GM18498 (cell line): ENCODE measurements around the gene DUSP7.
A peak's percentile ranks its signal among the peaks of the same experiment; 100 is the strongest.

Source experiments
- ATAC-seq: cut with Tn5 transposase; IDR thresholded peaks from one replicate; pipeline ENCODE4 v1.9.1; 2021; ENCODE audit warnings: mild to moderate bottlenecking, moderate library complexity; ENCODE audit not compliant: unreplicated experiment

The DUSP7 gene

DNA sequence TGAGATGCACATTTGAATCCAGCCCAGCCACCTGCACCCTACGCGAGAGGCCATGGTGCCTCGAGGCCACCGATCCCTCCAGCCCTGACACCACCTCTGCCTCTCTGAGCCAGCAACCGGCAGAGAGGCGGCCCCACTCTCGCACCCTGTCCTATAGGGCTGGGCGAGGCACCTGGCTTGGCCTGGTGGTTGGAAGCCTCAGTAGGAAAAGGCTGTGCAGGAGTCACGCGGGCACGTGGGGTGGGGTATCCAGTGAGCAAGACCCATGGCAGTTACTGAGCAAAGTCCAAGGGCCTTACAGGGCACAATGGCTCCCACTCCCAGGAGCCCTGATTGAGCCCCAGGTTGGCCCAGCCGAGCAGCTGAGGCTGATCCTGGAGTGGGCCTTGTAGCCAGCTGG is 12.4 kb upstream of the DUSP7 start:
- ATAC-seq: no peak

DNA sequence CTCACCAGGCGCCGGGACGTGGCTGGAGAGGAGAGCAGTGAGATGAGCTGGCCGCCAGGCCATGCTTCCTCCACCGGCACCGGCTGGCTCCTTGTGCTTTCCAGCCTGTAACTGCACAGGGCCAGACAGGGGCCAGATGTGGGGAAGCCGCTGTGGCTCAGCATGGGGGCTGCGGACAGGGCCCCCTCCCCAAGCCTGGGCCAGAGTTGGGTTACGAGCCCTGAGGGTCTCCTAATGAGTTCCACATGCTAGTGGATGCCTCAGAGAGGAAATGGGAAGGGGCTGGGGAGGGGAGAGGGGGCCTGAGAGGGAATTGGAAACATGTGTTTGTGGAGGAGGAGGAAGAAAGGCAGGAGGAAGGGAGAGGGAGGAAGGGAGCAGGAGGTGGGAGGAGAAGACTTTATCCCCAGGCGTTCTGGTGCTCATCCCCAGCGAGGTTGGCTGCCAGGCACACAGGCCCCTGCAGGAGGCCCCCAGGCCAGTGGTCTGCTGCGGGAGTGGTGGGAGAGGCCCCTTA is 11.7 kb upstream of the DUSP7 start:
- ATAC-seq: no peak

DNA sequence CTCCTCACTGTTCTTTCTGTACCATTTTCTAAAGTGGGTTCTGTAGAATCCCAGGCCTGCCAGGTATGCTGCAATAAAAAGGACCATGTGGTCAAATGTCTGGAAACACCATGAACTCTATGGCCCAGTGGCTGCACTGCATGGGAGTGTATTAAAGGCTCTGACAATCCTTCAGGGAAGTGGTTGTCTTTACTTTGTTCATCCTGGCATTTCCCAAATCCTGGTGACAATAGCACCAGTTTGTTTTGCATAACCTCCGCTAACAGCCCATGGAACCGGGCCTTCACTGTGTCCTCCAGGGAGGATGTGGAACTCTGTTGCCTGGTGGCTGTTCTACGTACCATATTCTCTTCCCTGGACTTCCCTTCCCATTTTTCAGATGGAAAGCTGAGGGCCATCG is 11.2 kb upstream of the DUSP7 start:
- ATAC-seq: no peak

DNA sequence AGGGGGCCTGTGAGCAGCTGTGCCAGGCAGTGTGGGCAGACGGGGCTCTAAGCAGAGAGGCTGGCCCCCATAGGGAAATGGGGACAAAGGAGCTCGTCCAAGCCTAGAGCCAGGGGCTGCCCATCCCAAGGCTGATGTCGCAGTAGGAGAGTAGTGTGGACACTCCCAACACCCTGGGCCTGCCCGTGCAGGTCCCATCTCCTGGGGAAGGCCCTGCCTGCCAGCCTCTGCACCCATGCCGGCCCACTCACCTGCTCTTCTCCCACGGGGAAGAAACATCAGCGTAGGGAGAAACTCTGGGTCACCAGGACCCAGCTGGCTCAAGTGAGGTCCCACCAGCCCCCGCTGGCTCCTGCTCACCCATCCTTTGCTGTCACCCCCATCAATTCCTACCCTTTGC is 10.7 kb upstream of the DUSP7 start:
- ATAC-seq: no peak

DNA sequence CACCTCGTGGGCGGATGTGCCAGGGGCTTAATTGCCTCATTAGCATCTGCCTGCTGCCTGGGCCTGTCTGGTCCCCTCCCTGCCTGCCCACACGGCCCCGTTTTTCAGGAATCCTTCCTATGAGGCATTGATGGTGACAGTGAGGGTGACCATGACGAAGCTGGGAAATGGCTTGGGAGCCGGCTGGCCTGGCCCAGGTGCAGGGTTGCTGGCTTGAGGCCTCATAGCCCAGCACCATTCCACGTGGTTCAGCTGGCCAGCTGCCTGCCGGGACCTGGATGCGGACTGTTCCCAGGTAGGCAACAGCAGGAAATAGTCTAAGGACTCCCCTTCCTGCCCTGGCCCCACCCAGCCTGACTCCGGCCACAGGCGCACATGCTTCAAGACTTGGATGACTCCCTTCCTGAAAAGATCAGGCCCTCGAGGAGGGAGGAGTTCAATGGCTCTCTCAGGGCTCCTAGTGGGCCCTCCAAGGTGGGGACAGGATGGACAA is 8.9 kb upstream of the DUSP7 start:
- no peak for ATAC-seq

DNA sequence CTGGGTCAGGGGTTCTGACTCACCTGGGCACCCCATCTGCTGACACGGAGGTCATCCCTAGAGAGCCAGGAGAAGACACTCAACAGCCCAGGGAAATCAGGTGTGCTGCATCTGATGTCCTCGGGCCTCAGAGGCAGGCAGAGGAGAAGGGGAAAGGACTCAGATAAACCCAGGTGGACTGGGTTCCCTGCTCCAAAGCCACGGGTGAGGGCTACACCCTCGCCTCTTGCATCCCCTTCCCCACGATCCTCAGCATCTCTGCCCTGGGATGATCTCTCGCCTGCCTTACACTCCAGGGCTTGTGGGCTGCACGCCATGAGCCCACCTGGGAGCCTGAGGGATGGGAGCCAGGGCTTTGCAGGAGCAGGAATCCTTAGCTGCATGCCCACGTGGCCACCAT is 8.2 kb upstream of the DUSP7 start:
- no peak for ATAC-seq

DNA sequence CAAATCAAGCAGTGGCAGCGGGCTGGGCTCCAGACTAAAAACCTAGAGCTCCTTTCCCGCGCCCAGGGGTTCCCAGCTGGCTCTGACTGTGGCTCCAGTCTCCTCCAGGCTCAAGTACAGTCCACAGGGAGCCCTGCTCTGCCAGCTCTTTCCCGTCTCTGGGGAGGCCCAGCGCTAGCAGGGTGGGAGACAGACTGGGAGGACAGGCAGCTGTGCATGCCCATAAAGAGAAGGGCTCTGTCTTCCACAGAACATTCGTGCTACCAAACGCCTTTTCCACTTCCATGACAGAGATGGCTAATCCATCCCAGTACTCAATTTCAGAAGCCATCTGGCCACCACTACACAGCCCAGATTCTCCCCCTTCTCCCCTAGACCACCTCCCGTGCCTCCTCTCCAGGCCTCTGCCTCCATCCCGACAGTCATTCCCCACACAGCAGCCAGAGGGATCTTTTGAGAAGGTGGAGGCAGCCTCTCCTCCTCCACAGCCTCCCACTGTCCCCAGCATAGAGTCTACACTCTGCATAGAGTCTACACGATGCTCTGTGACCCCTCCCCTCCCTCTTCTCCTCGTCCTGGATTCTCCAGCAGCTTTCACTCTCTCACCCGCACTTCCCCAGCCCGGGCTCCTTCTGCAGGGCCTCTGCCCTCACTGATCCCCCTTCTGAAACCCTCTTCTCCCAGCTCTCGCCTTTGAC is 6.8 kb upstream of the DUSP7 start:
- ATAC-seq: no peak

DNA sequence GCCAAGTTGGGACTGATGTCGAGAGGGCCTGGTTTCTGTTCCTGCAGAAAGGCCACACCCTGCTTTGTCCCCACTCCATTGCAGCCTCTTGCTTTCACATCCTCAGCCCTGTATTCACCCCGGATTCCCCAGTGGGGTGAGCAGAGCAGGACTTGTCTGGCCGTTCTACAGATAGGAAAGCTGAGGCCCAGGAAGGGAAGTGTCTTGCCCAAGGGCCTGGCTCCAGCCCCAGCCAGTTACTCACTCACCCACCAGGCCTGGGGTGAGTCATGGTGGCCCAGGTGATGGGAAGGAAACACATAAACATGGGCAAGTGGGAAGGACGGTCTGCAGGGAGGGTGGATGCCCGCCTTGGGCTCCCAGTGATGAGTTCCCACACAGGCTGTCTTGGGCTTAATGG is 6.1 kb upstream of the DUSP7 start:
- ATAC-seq: no peak

DNA sequence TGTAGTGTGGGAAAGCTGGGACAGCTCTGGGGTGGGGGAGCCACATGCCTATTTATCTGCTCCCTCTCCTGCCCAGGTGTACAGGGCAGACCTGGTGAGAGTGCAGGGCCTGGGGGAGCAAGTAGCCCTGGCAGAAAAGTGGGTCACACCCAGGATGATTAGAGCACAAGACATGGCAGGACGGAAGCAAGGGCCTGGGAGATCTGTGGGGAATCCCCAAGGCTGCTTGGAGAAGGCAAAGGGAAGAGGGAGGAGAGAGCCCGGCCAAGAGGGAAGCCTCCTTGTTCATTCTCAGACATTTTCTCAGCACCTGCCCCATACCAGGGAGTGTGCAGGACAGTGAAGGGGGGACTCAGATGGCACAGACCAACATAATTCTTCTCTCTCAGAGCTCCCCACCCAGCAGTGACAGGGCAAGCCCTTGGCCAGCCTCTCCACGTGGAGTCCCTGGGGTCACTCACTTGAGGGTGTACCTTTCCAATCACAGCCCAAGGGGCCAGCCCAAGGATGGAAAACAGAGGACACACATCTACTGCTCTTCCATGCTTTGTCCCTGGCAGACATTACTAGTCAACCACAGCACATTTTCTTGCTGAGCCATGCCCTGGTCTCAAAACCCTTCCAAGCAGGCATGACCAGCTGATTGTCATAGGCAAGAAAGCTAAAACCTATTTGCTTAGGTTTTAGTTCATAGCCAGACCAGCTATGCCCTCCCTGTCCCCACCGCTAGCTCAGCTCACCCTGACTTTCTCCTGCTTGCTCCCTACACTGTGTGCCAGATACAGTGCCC is 4.9 kb upstream of the DUSP7 start:
- no peak for ATAC-seq

DNA sequence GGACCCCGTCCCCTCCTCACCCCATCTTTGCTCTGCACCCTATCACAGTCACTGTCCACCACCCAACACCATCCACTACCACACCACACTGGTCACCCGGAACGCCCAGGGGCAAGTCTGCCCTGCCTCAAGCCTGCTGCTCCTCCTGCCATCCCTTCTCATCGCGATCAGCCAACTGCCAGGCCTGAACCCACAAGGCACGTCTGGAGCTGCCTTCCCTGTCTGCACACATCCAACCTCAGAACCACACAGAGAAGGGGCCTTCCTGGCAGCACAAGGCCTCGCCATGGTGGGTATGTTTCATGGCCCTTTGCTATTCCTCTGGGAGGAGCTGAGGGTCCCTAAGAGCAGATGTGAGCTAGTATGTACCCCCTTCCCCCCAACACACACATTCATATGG is 3.4 kb upstream of the DUSP7 start:
- no peak for ATAC-seq

DNA sequence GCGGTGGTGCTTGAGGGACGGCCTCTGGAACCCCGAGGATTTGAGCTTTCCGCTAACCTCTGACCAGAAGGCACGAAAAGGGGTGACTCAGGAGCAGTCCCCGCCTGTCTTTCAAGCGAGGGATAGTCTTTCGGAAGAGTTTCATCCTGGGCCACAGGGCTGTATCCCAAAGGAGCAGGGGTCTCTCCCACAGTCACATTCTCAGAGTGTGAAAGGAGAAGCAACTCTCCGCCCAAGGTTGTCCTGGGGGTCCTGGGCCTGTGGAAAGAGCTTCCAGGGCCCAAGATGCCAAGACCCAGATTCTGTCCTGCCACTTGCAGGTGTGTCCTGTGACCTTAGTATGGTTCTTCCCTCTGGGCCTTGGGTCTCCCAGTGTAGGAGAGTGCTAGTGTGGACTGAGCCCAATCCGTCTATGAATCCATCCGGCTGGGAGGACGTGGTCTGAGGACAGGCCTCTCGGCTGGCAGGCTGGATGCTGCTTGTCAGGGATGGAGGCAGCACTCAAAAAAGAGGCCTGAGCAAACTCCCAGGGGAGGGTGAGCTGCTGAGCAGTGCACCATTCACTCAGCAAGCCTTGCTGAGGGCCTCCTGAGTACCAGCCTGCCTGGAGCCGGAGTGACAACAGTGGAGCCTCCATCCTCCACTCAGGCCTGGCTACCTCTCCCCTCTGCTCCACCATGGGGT is 1.6 kb upstream of the DUSP7 start:
- no peak for ATAC-seq

DNA sequence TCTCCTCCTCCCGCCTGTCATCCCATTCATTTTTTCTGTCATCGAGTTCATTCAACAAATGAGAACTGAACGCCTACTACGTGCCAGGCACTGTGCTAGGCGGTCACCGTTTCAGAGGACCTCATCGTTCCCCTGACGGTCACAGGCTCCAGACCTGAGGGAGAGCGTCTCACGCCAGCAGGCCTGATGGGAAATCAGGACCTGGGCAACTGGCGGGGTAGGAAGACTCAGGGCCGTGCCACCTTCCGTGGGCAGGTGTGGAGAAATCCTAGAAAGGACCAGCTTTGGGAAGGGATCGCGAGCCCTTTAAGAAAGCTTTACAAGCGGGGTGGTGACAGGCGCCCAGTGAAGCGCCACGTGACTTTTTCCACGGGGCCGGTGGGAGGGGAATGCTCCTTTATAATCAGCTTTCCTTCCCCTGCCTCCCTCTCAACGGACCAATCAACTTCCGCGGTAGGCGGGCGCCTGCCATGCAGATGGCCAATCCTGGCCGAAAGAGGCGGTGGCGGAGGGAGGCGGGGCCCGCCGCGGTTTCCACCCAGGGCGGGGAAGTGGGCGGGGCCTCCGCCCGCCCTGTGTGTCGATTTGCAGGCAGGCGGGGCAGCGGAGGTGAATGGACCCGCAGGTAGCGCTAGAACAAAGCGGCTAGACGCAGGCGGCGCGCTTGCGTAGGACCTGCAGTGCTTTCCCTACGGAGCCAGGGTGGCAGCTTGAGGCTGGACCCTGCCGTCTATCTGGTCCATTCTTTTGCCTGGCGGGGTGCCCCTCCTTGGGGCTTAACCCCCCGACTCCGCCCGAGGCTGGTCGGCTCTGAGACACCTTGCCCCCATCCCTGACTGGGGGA is 819 bp upstream of the DUSP7 start:
- ATAC-seq: peak; percentile 81

DNA sequence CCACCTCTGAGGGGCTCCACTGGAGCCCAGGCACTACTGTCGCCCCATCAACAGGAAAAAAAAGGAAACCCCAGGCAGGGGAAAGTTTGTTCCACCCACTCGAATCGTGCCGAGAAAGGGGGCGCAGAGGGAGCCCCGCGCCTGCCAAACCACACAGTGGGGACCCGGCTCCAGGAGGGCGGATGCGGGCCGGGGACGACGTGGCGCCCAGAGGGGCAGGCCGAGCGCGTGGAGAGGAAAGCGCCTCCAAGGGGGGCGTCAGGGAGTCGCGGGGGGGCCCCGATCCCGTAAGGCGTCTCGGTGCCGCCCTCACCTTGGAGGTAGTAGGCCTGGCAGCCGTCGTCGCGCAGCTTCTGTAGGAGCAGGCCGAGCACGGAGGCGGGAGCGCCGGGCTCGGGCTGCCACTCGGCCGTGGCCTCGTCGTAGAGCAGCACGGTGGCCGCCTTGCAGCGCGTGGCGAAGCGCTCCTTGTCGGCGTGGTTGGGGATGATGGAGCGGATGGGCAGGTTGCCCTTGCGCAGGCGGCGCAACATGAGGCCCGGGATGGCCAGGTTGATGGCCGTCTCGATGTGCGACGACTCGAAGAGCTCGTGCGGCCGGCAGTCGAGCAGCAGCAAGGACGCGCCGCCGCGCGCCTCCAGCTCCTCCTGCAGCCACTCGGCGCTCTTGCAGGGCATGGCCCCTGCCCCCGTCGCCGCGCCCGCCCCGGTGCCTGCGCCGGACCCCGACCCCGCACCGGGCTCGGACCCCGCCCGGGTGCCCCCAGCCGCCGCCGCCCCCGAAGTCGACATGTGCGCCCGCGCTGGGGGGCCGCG is 627 bp downstream of the DUSP7 start:
- ATAC-seq: peak; percentile 31

DNA sequence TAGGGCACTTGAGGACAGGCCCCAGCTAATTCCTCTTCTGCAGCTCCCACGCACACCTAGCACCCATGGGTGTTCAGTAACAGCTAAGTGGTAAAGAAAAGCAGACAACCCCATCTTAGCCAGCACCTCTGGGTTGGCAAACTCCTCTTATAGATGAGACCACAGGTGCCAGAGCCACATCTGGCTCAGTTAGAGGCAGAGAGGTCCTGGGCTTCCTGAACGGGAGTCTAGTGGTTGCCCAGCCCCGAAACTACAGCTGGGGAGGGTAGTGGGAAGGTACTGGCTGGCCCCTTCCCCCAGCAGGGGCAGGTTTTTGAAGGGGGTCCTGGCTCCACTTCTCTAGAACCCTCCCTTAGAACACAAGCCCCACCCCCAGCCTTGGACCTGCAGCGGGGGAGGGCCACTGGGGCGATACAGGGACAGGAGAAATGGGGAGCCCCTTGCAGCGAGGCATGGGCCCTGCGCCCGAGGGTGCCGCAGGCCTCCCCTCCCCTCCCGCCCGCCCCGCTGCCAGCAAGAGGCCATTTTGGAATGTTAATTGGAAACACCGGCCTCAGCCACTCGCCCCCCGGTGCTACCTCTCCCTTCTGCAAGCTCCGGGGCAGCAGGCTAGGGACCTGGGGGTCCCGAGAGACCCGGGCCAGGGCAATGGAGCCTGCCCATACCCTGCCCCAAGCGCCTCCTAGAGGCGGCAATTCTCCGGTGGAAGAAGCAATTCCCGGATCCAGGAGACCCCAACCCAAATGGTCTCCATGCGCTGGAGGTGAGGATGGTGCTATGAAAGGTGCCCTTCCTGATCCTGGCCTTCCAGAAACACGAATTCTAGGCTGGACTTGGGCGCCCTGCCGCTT is 1.5 kb downstream of the DUSP7 start:
- ATAC-seq: no peak

DNA sequence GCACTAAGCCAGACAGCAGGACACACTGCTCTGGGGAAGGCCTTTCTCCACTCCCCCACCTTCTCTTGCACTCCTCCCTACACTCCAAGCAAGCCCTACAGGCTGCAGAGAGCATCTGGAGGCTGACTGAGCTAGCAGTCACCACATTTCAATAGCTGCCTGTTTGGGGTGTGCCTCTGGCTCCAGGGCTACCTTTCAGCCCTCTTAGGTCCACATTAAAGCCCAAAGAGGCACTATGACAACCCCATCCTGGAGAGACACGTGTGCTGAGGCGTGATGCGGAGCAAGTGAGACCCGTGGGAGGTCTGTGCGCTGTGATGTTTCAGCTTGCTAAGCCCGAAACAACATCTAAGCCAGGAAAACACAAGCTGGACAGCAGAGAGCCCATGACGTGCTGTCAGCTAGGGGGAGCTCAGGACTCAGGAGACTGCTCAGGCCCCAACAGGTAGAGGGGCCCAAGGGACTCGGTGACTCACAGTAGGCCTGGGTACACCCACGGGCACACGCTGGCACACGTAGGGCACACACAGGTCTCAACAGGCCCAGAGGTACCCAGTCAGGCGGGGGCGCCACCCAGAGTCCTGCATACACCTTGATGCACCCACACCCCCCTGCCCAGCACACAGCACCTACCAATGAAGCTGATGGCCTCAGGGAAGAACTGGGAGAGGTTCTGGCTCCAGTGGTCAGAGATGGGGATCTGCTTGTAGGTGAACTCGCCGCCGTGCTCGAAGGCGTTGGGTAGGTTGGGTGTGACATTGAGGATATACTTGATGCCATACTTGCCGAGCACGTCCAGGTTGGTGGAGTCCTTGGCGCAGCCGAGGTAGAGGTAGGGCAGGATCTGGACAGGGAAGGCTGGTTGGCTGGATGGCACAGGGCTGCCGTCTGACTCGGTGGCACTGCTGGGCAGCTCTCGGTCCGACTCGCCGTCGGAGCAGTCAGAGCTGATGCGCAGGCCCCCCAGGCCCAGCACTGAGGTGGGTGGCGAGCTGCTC is 2.8 kb downstream of the DUSP7 start:
- no peak for ATAC-seq

DNA sequence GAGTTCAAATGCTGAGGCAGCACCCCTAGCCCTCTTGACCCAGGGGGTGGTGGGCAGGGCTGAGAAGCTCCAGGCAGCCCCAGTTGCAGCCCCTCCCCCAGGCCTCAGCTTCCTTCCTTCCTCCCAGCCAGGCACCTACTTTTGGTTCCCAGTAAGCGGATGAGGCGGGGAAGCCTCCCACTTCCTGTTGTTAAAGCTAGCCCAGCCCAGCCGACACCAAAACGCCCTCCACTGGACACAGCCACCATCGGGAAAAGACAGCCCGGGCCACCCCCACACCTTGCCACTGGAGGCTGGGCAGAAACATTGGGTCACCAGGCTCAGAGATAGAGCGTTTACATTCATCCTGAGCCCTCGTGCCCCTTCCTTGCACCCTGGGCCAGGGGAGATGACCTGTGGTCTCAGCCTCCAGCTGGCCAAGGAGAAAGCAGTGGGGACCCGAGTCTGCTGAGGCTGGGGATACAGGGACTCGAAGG is 3.5 kb downstream of the DUSP7 start:
- ATAC-seq: no peak

DNA sequence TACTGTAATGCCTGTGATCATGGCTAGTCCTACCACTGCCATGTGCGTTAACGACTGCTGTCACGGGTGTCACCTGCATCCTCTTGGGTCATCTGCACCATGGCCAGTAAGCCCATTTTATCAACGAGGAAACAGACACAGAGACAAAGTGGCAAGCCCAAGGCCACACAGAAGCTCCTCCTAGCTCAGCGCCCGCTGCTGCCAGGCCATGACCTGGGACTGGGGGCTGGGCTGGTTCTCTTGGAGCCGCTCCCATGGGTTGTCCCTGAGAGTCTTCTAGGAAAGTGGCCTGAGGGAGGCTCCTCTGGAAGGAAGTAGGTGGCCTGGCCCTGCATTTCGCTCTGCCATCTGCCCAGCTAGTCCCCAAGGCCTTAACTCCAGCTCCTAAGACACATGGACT is 4.9 kb downstream of the DUSP7 start:
- no peak for ATAC-seq

DNA sequence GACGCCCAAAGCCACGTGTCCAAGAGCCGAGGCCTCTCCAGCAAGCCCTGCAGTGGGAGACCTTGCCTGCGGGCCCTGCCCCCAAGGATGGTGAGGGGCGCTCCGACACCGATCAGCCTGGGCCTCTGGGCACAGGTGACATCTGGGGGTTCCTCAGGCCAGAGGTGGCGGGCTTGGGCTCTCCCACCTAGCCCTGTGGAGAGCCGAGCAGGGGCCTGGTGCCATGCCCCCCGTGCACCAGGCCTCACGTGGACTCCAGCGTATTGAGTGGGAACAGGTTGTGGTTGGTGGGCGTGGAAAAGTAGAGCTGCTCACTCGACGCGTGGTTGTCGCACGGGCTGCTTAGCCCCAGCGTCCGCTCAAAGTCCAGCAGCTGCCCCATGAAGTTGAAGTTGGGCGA is 5.8 kb downstream of the DUSP7 start:
- no peak for ATAC-seq
